ENCODE measurements around the gene GRIK1.
A peak's percentile ranks its signal among the peaks of the same experiment; 100 is the strongest.

GRIK1 gene

DNA sequence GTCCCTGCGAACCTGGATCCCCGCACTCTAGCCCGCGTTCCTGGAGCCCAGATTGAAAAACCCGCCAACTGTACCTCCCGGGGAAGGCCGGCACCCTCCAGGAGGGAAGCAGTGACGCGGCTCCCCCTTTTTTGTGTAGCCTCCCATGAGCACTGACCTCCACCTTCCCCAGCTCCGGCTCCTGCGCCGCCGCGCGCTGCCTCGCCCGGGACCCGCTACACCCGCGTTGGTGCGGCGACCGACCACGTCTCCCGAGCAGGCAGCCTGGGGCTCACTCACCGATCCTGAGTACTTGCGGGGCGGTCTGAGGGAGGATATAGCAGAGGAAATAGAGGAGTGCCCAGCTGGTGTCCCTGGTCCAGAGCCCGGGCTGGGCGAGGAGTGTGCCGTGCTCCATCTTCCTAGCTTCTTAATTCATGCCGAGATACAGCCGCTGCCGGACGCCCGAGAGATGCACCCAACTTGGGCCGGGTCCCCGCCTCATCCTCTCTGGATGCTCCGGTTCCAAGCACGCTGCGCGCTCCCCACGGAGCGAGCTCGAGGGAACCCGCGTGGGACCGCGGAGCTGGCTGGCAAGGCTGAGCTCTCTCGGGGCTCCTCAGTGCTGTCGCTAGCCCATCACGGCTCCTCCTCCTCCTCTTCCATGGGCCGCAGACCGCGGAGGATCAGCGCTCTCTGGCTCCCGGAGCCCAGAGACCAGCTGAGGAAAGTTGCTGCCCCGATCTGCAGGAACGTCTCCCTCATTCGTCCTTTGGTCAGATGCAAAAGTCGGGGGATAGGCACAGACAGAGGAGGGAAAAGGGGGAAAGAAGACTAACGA is 482 bp downstream of the GRIK1 start:
- H3K27ac Mint-ChIP-seq, result no peak overlapping the region
- peaks cover 81% of the 10 kb centered on the region for H3K27me3 Mint-ChIP-seq (ENCODE audit: low read depth)
- peaks cover 4% of the 10 kb centered on the region for H3K9me3 Mint-ChIP-seq
- no peaks in the 10 kb centered on the region for H3K36me3 Mint-ChIP-seq (ENCODE audit: low read depth)
- peak overlapping the region; percentile 78 to 85 (median 82) for H3K4me3 Mint-ChIP-seq
- peaks cover 6% of the 10 kb centered on the region for H3K4me1 Mint-ChIP-seq
- TF ChIP-seq, protein P1, sequence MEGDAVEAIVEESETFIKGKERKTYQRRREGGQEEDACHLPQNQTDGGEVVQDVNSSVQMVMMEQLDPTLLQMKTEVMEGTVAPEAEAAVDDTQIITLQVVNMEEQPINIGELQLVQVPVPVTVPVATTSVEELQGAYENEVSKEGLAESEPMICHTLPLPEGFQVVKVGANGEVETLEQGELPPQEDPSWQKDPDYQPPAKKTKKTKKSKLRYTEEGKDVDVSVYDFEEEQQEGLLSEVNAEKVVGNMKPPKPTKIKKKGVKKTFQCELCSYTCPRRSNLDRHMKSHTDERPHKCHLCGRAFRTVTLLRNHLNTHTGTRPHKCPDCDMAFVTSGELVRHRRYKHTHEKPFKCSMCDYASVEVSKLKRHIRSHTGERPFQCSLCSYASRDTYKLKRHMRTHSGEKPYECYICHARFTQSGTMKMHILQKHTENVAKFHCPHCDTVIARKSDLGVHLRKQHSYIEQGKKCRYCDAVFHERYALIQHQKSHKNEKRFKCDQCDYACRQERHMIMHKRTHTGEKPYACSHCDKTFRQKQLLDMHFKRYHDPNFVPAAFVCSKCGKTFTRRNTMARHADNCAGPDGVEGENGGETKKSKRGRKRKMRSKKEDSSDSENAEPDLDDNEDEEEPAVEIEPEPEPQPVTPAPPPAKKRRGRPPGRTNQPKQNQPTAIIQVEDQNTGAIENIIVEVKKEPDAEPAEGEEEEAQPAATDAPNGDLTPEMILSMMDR (IDR thresholded peaks at IDR 0.05; ENCODE audit: unreplicated experiment in 3 of 3), result no peak

DNA sequence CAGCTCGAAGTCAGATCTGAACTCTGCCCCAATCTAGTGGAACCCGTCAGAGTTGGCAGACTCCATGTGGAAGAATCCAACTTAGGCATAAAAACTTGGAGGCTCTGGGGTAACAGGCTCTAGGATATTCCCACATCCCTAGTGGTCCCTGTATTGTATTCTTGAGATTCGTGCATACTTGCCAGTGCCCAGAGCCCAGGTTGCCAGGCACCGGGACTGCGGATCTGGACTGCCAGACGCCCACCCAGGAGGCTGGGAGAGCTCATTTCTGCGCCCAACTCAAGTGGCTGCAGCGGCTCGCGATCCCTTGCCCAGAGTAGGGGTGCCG is 1.1 kb downstream of the GRIK1 start:
- TF ChIP-seq, protein P1 (IDR thresholded peaks at IDR 0.05; ENCODE audit: unreplicated experiment in 3 of 3), result no peak
- Mint-ChIP-seq H3K9me3 (peaks cover 4% of the 10 kb centered on the region), H3K27me3 (ENCODE audit: low read depth) (peaks cover 79% of the 10 kb centered on the region), H3K4me3 (peak overlapping the region; percentile 78 to 85 (median 82)), H3K36me3 (ENCODE audit: low read depth) (no peaks in the 10 kb centered on the region), H3K27ac (no peak overlapping the region), H3K4me1 (peaks cover 6% of the 10 kb centered on the region)

DNA sequence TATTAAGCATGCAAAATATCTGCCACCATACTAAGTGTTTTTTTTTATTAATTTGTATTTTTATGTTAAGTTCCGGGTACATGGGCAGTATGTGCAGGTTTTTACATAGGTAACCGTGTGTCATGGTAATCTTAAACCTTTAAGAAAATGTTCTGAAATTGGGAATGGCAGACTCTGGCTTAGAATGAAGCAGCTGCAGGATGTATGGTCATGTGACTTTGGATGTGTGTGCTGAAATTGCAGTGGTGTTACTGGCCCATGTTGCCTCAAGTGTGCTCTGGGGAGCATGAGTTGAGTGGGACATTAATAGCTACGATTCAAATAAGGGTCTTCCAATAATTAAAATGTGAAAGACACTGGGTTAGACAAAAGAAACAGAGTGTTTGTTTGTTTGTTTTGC is 6.7 kb downstream of the GRIK1 start:
- Mint-ChIP-seq H3K4me1 (no peaks in the 10 kb centered on the region), H3K27ac (no peak overlapping the region), H3K27me3 (ENCODE audit: low read depth) (peaks cover 29% of the 10 kb centered on the region), H3K36me3 (ENCODE audit: low read depth) (no peaks in the 10 kb centered on the region), H3K4me3 (no peak overlapping the region), H3K9me3 (no peaks in the 10 kb centered on the region)
- TF ChIP-seq, protein P1 (IDR thresholded peaks at IDR 0.05; ENCODE audit: unreplicated experiment in 3 of 3), result no peak

DNA sequence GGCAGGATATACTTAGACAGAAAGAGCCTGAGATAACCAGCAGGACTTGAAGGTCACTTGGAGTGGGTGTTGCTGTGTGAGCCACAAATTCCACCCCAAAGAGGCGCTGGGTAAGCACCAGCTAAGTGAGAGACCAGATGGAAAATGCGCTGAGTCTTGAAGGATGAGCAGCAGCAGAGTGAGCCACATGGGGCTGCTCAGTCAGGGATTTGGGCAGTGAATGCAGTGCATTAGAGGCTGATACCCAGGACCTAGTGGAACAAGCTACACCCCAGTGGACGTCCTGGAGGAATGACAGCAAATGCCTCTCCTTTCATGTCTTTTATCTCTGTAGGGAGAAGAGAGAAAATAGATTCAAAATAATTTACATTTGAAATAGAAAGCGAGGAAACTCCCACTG is 11.3 kb downstream of the GRIK1 start:
- H3K27me3 Mint-ChIP-seq (ENCODE audit: low read depth), result peaks cover 4% of the 10 kb centered on the region
- no peak overlapping the region for H3K4me3 Mint-ChIP-seq
- no peaks in the 10 kb centered on the region for H3K9me3 Mint-ChIP-seq
- TF ChIP-seq, protein P1 (IDR thresholded peaks at IDR 0.05; ENCODE audit: unreplicated experiment in 3 of 3), result no peak
- no peak overlapping the region for H3K27ac Mint-ChIP-seq
- H3K4me1 Mint-ChIP-seq, result no peaks in the 10 kb centered on the region
- no peaks in the 10 kb centered on the region for H3K36me3 Mint-ChIP-seq (ENCODE audit: low read depth)

DNA sequence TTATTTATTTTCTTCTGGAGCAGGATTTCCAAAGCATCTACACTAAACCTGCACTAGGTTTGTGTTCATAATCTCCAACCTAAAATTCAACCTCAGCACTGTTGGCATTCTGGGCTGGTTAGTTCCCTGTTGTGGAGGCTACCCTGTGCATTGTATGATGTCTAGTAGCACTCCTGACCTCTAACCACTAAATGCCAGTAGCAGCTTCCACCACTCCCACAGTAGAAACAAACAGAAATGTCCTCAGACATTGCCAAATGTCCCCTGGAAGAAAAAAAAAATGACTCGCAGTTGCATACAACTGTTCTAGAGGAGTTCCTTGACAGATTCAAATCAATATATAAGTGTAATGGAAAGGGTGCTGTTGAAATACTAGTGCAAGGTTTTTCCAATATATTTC is 18.9 kb downstream of the GRIK1 start:
- H3K4me3 Mint-ChIP-seq, result no peak overlapping the region
- H3K27me3 Mint-ChIP-seq (ENCODE audit: low read depth), result no peaks in the 10 kb centered on the region
- TF ChIP-seq, protein P1 (IDR thresholded peaks at IDR 0.05; ENCODE audit: unreplicated experiment in 3 of 3), result no peak
- H3K4me1 Mint-ChIP-seq, result no peaks in the 10 kb centered on the region
- no peak overlapping the region for H3K27ac Mint-ChIP-seq
- no peaks in the 10 kb centered on the region for H3K36me3 Mint-ChIP-seq (ENCODE audit: low read depth)
- no peaks in the 10 kb centered on the region for H3K9me3 Mint-ChIP-seq

DNA sequence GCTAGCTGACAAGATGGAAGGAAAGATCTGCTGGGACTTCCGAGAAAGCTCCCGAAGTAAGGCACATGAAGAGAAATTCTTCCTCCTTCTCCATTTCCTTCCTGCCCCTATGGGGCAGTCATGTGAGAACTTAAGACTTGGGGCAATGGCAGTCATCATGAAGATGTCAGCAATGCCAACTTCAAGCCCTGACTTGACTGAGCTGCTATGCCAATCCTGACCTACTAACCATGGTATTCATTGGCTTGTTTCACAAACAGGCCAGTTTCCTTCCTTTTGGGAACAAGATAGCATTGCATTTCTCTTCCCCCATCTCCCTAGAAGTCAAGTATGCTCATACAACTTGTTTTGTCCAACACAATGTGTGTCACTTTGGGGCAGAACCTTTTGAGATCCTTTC is 25.5 kb downstream of the GRIK1 start:
- peaks cover 6% of the 10 kb centered on the region for H3K27me3 Mint-ChIP-seq (ENCODE audit: low read depth)
- H3K4me1 Mint-ChIP-seq, result no peaks in the 10 kb centered on the region
- no peaks in the 10 kb centered on the region for H3K36me3 Mint-ChIP-seq (ENCODE audit: low read depth)
- TF ChIP-seq, protein P1 (IDR thresholded peaks at IDR 0.05; ENCODE audit: unreplicated experiment in 3 of 3), result no peak
- H3K4me3 Mint-ChIP-seq, result no peak overlapping the region
- H3K9me3 Mint-ChIP-seq, result peaks cover 7% of the 10 kb centered on the region
- H3K27ac Mint-ChIP-seq, result no peak overlapping the region

All from nephron (organoid).